SK-N-MC (cell line): ENCODE results near the gene TFAP2B.

Experiments used
- DNase-seq: peaks from one replicate; pipeline ENCODE4 v3.0.0-alpha.2; 2011; ENCODE audit warnings: low read depth, low spot score
- H3K27ac ChIP-seq: fragments of 200-600 bp; sonication (generic); 2 replicates; pipeline ENCODE4 v1.5.1; 2016; ENCODE audit warnings: mixed run types
- H3K36me3 ChIP-seq: fragments of 200-600 bp; sonication (generic); 2 replicates; pipeline ENCODE4 v1.6.1; 2017; ENCODE audit warnings: antibody characterized with exemption, low read length, mixed read lengths; ENCODE audit not compliant: insufficient read depth
- H3K4me3 ChIP-seq: fragments of 200-600 bp; sonication (generic); 2 replicates; pipeline ENCODE4 v1.5.1; 2016
- H3K9ac ChIP-seq: fragments of 200-600 bp; sonication (generic); 2 replicates; pipeline ENCODE4 v1.8.0; 2017; ENCODE audit warnings: mixed run types, mixed read lengths; ENCODE audit not compliant: insufficient read length
- H3K9me3 ChIP-seq: fragments of 200-600 bp; sonication (generic); 2 replicates; pipeline ENCODE4 v1.6.1; 2017; ENCODE audit warnings: low read depth, mild to moderate bottlenecking, antibody characterized with exemption, low read length, moderate library complexity, mixed read lengths
- EZH2 ChIP-seq: fragments of 200-600 bp; sonication (generic); IDR thresholded peaks from one replicate; pipeline ENCODE4 v1.6.1; 2017; ENCODE audit warnings: antibody characterized with exemption
- FOXP2 ChIP-seq: optimal IDR thresholded peaks from 2 replicates; pipeline ENCODE3; 2011; ENCODE audit warnings: mild to moderate bottlenecking, moderate library complexity; ENCODE audit not compliant: insufficient read depth; ENCODE audit errors: extremely low read length, control extremely low read depth
- POLR2AphosphoS5 ChIP-seq: IDR thresholded peaks from 2 replicates; pipeline ENCODE4 v1.6.1; 2012; ENCODE audit warnings: mild to moderate bottlenecking, low read depth, low read length, borderline replicate concordance

Gene TFAP2B

GRCh38 chr6:50821441-50822077 is 2.9 kb downstream of the TFAP2B start:
- peak overlapping the region; percentile 97 for H3K4me3 ChIP-seq
- no peak for DNase-seq

GRCh38 chr6:50822078-50822476 is 3.4 kb downstream of the TFAP2B start:
- Histone ChIP-seq H3K4me3 (peak overlapping the region; percentile 97), H3K36me3 (peaks cover 78% of the 10 kb centered on the region), H3K9ac (peak overlapping the region; percentile 100), H3K27ac (peak overlapping the region; percentile 98), H3K9me3 (no peaks in the 10 kb centered on the region)
- TF ChIP-seq EZH2 (no peak), FOXP2 (no peak), POLR2AphosphoS5 (no peak)
- no peak for DNase-seq

More at GRCh38 chr6:50821441-50822077, 2.9 kb downstream of the TFAP2B start:
- Histone ChIP-seq H3K9ac (peak overlapping the region; percentile 100), H3K9me3 (no peaks in the 10 kb centered on the region), H3K27ac (peak overlapping the region; percentile 98), H3K36me3 (peaks cover 73% of the 10 kb centered on the region)
- TF ChIP-seq POLR2AphosphoS5 (peak; percentile 71), EZH2 (no peak), FOXP2 (no peak)

GRCh38 chr6:50823094-50823920 is 4.6 kb downstream of the TFAP2B start:
- no peak for DNase-seq
- peak overlapping the region; percentile 100 for H3K9ac ChIP-seq
- TF ChIP-seq POLR2AphosphoS5, result no peak; the same call in 1 of the 2 replicates
- TF ChIP-seq EZH2, result no peak
- no peak for TF ChIP-seq FOXP2
- H3K27ac ChIP-seq, result peak overlapping the region; percentile 98
- H3K9me3 ChIP-seq, result no peaks in the 10 kb centered on the region
- H3K4me3 ChIP-seq, result peak overlapping the region; percentile 97
- peaks cover 90% of the 10 kb centered on the region for H3K36me3 ChIP-seq

- DNase-seq, result no peak
- Histone ChIP-seq H3K27ac (peak overlapping the region; percentile 98), H3K36me3 (peaks cover 99% of the 10 kb centered on the region), H3K9ac (peak overlapping the region; percentile 100), H3K4me3 (peak overlapping the region; percentile 97), H3K9me3 (no peaks in the 10 kb centered on the region)
- TF ChIP-seq FOXP2 (no peak), POLR2AphosphoS5 (0 out of 2 replicates have a peak, but pooled peaks have one; percentile 9)
Observed at GRCh38 chr6:50824552-50824951, 5.9 kb downstream of the TFAP2B start.

GRCh38 chr6:50825375-50826036 is 6.8 kb downstream of the TFAP2B start:
- H3K4me3 ChIP-seq, result peak overlapping the region; percentile 97
- TF ChIP-seq POLR2AphosphoS5 (peak; percentile 32; the same call in 1 of the 2 replicates), FOXP2 (no peak)
- H3K9ac ChIP-seq, result peak overlapping the region; percentile 100
- peaks cover 99% of the 10 kb centered on the region for H3K36me3 ChIP-seq
- H3K9me3 ChIP-seq, result no peaks in the 10 kb centered on the region
- peak overlapping the region; percentile 98 for H3K27ac ChIP-seq
- no peak for DNase-seq

GRCh38 chr6:50826037-50826761 is 7.5 kb downstream of the TFAP2B start:
- no peak for DNase-seq
- peaks cover 99% of the 10 kb centered on the region for H3K36me3 ChIP-seq
- peak overlapping the region; percentile 97 for H3K4me3 ChIP-seq
- TF ChIP-seq FOXP2 (no peak), EZH2 (no peak), POLR2AphosphoS5 (no peak)
- H3K9me3 ChIP-seq, result no peaks in the 10 kb centered on the region
- peak overlapping the region; percentile 98 for H3K27ac ChIP-seq
- H3K9ac ChIP-seq, result peak overlapping the region; percentile 100

GRCh38 chr6:50826803-50827202 is 8.1 kb downstream of the TFAP2B start:
- Histone ChIP-seq H3K27ac (peak overlapping the region; percentile 98), H3K9me3 (no peaks in the 10 kb centered on the region), H3K4me3 (peak overlapping the region; percentile 97), H3K9ac (peak overlapping the region; percentile 100), H3K36me3 (peaks cover 100% of the 10 kb centered on the region)
- DNase-seq, result no peak
- no peak; the same call in none of the 2 replicates for TF ChIP-seq POLR2AphosphoS5
- no peak for TF ChIP-seq EZH2
- TF ChIP-seq FOXP2, result no peak
